EL (cell line): ENCODE data around the gene LBP.
A peak's percentile ranks its signal among the peaks of the same experiment; 100 is the strongest.
"Not testable (repeated sequence)": the region's sequence is repeated elsewhere in the genome, so short reads cannot be mapped to it uniquely, and the experiment has no call there.

ENCODE experiments used
- DNase-seq: peaks from one replicate; pipeline ENCODE4 v3.0.0-alpha.2; 2016

Gene LBP, protein sequence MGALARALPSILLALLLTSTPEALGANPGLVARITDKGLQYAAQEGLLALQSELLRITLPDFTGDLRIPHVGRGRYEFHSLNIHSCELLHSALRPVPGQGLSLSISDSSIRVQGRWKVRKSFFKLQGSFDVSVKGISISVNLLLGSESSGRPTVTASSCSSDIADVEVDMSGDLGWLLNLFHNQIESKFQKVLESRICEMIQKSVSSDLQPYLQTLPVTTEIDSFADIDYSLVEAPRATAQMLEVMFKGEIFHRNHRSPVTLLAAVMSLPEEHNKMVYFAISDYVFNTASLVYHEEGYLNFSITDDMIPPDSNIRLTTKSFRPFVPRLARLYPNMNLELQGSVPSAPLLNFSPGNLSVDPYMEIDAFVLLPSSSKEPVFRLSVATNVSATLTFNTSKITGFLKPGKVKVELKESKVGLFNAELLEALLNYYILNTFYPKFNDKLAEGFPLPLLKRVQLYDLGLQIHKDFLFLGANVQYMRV

GRCh38 chr20:38346247-38346651, at the start of gene LBP:
Gene LBP, plus strand, starts transcription at chr20:38346482. Its CDS starts 35 bp downstream, at chr20:38346517.
- no peak for DNase-seq

DNA sequence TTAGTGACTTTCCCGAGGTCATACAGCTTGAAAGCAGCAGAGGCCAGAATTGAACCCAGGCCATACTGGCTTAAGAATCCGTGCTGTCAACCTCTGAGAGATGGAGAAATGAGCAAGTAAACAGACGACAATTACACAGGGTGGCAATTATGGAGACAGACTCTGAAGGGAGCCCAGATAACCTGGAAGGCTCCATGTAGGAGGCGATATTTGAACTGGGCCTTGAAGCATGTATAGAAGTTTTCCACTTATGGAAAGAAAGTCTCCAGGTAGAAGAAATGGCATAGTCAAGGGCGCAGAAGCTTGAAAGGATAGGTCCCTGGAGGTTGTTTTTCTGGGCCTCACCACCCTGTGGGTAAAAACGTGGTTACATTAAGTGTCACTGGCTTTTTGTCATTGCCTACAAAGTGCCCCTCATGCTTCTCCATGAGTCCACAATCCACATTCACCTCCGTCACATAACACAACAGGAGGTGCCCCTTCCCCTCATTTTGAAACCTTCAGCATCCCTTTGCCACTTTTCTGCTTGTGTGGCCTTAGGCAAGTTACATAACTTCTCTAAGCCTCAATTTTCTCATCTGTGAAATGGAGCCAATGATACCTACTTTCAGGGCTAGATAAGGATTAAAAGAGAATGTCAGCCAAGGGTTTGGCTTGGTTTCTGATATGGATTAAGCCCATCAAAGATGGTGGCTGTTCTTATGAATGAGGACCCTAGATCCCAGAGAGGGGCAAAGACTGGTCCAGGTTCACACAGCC, 48.2 kb upstream of the LBP start:
- no peak for DNase-seq

GRCh38 chr20:38298768-38299288, 47.5 kb upstream of the LBP start:
- DNase-seq, result no peak

GRCh38 chr20:38299963-38300362, 46.3 kb upstream of the LBP start:
- DNase-seq, result no peak

DNA sequence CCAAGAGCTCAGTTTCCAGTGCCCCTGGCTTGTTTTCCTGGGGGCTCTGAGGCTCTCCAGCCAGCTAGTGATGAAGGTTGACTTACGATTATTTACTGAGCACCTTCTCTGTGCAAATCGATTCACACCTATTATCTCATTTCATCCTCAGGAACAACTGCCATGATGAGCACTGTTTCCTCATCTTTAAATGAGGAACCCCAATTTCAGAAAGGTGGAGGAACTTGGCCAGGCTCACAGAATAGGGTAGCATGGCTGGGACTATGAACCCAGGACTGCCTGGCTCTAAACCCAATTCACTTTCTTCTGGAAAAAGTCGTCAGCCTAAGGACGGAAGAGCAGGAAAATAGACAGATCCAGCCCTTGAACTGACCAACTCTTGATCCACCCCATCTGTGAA, 45.8 kb upstream of the LBP start:
- no peak for DNase-seq

GRCh38 chr20:38301309-38301708, 45.0 kb upstream of the LBP start:
- no peak for DNase-seq

DNA sequence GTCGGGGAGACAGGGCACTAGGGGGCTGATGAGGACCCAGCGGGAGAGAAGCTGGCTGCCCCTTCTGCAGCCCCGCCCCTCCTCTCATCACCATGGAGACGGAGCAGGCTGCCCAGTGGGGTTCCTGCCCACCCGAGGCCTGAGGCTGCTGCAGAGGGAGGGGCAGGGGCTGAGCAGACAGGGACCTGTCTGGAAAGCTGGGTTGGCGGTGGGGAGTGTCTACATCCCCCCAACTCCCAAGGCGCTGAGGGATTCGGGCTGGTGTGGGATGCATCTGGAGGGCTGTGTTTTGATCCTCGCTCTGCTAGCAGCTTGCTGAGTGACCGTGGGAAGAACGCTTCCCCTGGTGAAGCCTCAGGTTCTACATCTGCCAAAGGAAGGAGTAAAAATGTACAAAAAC, 43.5 kb upstream of the LBP start:
- no peak for DNase-seq

- DNase-seq, result no peak
Measured at GRCh38 chr20:38303908-38304379, 42.3 kb upstream of the LBP start, which contains the start of gene BPI. Gene BPI, plus strand, starts transcription at chr20:38304156. Its CDS starts 68 bp downstream, at chr20:38304224.

DNA sequence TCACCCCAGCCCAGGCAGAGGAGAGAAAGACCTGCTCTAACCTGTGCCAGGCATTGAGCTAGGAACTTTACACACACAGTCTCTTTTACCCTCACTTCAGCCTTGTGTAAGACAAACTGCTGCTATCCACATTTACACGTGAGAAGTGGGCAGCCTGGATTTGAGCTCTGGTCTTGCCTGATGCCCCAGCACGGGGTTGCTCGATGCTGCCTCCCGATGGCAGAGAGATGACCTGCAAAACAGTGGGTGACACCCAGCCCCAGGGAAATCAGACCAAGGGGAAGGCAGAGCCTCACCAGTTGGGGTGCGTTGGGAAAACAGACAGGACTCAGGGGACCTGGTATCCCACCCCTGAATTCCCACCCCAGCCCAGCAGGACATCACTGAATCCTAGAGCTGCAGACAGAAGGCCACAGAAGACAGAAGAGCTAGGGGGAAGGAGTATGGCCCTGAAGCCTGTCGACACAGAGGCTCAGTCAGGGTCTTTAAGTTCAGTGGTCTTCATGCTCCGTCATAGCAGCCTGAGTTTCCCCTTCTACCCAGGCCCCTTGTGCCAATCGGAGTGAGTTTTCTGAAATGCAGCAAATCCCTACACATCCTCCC, 41.3 kb upstream of the LBP start:
- DNase-seq, result peak; percentile 56

DNA sequence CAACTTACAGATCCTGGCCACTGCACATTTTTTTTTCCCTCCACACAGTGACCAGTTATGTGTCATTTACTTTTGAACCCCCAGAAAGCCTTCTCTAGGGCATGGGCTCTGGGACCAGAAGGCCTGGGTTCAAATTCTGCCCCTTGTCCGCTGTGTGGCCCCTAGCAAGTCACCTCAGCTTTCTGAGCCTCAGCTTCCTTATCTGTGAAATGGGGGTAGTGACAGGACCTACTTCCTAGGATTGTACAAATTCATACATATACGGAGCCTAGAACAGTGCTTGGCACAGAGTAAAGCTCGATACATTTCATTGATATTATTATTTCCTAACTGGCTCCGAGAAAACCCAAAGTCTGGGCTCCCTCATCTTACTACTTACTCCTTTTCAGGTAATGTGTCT, 40.7 kb upstream of the LBP start:
- DNase-seq, result no peak

DNA sequence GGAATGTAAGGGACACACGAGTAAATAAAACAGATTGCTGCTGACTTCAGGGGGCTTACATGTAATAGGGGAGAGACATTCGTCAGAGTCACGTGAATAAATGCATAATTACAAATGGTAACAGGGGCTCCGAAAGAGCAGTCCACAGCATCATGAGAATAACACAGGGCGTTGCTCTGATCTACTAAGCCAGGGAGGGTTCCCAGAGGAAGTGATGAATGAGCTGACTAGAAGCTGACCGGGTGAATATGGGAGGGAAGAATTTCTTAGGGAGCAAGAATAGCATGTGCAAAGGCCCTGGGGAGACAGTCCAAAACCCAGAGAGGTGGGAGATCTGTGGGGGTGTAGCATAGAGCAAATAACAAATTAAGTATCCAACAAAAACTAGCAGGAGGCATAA, 39.9 kb upstream of the LBP start:
- no peak for DNase-seq

GRCh38 chr20:38307371-38308046, 38.8 kb upstream of the LBP start:
- peak; percentile 87 for DNase-seq

GRCh38 chr20:38308047-38308438, 38.2 kb upstream of the LBP start:
- no peak for DNase-seq

- DNase-seq, result no peak
Measured at GRCh38 chr20:38308447-38308846, 37.8 kb upstream of the LBP start.

DNA sequence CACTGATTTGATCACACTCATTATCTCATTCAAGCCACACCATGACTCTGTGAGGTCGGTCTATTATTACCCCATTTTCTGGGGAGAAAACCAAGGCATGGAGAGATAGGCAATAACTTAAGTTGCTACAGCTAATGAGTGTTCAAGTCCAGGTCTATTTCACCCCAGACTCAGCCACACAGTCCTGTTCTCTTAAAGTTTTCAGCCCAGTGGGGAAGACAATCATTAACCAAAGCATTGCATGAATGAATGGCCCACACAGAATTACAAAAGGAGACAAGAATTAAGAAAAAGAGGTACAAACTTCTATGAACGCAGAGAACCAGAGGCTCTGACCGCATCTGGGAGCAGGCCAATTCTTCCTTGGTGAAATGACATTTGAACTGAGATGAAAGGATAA, 35.2 kb upstream of the LBP start:
- no peak for DNase-seq

GRCh38 chr20:38311491-38311890, 34.8 kb upstream of the LBP start:
- DNase-seq, result no peak

- DNase-seq, result no peak
Measured at GRCh38 chr20:38313676-38314075, 32.6 kb upstream of the LBP start.

- DNase-seq, result not testable (repeated sequence)
Measured at GRCh38 chr20:38314350-38314749, 31.9 kb upstream of the LBP start.

DNA sequence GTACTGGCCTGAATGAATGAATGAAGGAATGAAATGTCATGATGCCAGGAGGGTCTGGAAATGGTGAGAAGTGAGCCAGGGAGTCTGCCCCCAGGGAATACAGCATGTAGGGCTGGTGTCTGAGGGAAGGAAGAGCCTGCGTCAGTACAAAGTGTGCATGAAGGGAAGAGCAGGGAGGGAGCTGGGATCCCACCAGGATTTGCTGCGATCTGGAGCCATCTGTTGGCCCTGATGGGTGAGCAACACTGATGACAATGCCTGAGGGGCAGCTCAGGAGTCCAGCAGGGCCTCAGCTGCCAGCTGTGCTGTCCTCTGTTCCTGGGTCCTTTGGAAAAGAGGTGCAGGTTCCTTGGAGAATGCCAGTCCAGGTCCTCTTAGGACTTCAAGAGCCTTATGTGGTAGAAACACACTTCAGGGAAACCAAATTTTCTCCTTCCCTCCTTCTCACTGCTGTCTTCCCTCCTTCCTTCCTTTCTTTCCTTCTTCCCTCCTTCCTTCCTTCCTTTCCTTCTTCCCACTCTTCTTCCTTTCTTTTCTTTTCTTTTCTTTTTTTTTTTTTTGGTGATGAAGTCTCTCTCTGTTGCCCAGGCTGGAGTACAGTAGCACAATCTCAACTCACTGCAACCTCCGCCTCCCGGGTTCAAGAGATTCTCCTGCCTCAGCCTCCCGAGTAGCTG, 30.9 kb upstream of the LBP start:
- peak; percentile 46 for DNase-seq

DNA sequence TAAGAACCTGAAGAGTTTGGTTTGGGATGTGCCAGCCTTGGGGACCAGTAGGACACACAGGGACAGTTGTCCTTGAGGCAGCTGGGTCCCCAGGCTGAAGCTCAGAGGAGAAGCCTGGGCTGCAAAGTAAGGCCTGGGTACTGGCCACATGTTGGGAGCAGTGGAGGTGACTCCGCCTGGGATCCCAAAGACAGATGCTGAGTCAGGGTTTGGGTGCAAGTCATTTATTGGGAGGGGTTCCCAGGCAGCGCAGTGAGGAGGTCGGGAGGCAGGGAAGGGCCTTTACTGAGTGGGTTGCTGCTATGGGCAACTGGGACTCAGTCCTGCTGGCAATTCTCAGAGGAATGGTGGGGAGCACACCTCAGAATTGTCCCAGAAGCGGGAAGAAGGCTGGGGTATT, 29.9 kb upstream of the LBP start:
- no peak for DNase-seq

GRCh38 chr20:38317422-38317821, 28.9 kb upstream of the LBP start:
- DNase-seq, result no peak

DNA sequence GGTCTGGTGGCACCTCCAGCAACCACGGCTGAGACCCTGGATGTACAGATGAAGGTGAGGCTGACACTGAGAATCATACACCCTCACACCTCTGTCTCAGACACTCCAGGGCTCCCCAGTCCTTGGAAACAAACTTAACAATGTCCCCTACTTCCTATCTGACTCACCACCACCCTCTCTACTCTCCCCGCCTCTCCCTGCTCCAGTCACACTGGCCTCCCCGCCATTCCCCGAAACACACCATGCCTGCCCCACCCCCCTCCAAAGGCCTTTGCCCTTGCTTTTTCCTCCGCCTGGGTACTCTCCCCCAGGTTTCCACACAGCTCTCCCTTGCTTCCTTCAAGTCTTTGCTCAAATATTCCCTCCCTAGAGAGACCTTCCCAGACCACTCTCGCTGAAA, 26.1 kb upstream of the LBP start:
- DNase-seq, result no peak
